ENCODE results near the gene AIF1L.
"Not testable (repeated sequence)": the region's sequence is repeated elsewhere in the genome, so short reads cannot be mapped to it uniquely, and the experiment has no call there.

Gene AIF1L

GRCh38 chr9:131148966-131149687 lies 52.8 kb downstream of the AIF1L start:
- no peak for TF ChIP-seq CTCF (IDR thresholded peaks at IDR 0.05; ENCODE audit: low read depth, low read length)
- Histone ChIP-seq H3K36me3 (peaks cover 99% of the 10 kb centered on the region), H3K27ac (no peak overlapping the region), H3K27me3 (ENCODE audit: insufficient read depth, low read depth, severe bottlenecking) (no peaks in the 10 kb centered on the region), H3K4me3 (ENCODE audit: low read depth, low read length) (no peak overlapping the region), H3K9me3 (ENCODE audit: severe bottlenecking) (no peaks in the 10 kb centered on the region)
- no peak for DNase-seq

- no peak overlapping the region for H3K27ac ChIP-seq
- DNase-seq, result no peak
Measured at GRCh38 chr9:131149688-131150053, 53.3 kb downstream of the AIF1L start.

GRCh38 chr9:131153595-131153994 lies 57.3 kb downstream of the AIF1L start:
- H3K9me3 ChIP-seq (ENCODE audit: severe bottlenecking), result no peaks in the 10 kb centered on the region
- no peak for TF ChIP-seq CTCF (IDR thresholded peaks at IDR 0.05; ENCODE audit: low read depth, low read length)
- no peaks in the 10 kb centered on the region for H3K27me3 ChIP-seq (ENCODE audit: insufficient read depth, low read depth, severe bottlenecking)
- peaks cover 92% of the 10 kb centered on the region for H3K36me3 ChIP-seq
- H3K27ac ChIP-seq, result no peak overlapping the region
- no peak for DNase-seq
- H3K4me3 ChIP-seq (ENCODE audit: low read depth, low read length), result no peak overlapping the region

More at GRCh38 chr9:131149688-131150053, 53.3 kb downstream of the AIF1L start:
- Histone ChIP-seq H3K36me3 (peaks cover 99% of the 10 kb centered on the region), H3K4me3 (ENCODE audit: low read depth, low read length) (no peak overlapping the region), H3K9me3 (ENCODE audit: severe bottlenecking) (no peaks in the 10 kb centered on the region), H3K27me3 (ENCODE audit: insufficient read depth, low read depth, severe bottlenecking) (no peaks in the 10 kb centered on the region)
- no peak for TF ChIP-seq CTCF (IDR thresholded peaks at IDR 0.05; ENCODE audit: low read depth, low read length)

- H3K36me3 ChIP-seq, result peaks cover 91% of the 10 kb centered on the region
- not testable (repeated sequence) for H3K4me3 ChIP-seq (ENCODE audit: low read depth, low read length); H3K27ac ChIP-seq; H3K9me3 ChIP-seq (ENCODE audit: severe bottlenecking); DNase-seq; H3K27me3 ChIP-seq (ENCODE audit: insufficient read depth, low read depth, severe bottlenecking)
Measured at GRCh38 chr9:131158673-131159072, 62.3 kb downstream of the AIF1L start.

- H3K9me3 ChIP-seq (ENCODE audit: severe bottlenecking), result no peaks in the 10 kb centered on the region
- H3K4me3 ChIP-seq (ENCODE audit: low read depth, low read length), result no peak overlapping the region
- H3K36me3 ChIP-seq, result peaks cover 93% of the 10 kb centered on the region
- no peak for TF ChIP-seq CTCF (IDR thresholded peaks at IDR 0.05; ENCODE audit: low read depth, low read length)
- no peak overlapping the region for H3K27ac ChIP-seq
- no peak for DNase-seq
- H3K27me3 ChIP-seq (ENCODE audit: insufficient read depth, low read depth, severe bottlenecking), result no peaks in the 10 kb centered on the region
Measured at GRCh38 chr9:131160416-131161112, 64.2 kb downstream of the AIF1L start.

GRCh38 chr9:131161585-131161984 lies 65.3 kb downstream of the AIF1L start:
- H3K36me3 ChIP-seq, result peaks cover 97% of the 10 kb centered on the region
- no peak overlapping the region for H3K4me3 ChIP-seq (ENCODE audit: low read depth, low read length)
- no peak for DNase-seq
- H3K27me3 ChIP-seq (ENCODE audit: insufficient read depth, low read depth, severe bottlenecking), result no peaks in the 10 kb centered on the region
- H3K27ac ChIP-seq, result no peak overlapping the region
- H3K9me3 ChIP-seq (ENCODE audit: severe bottlenecking), result no peaks in the 10 kb centered on the region
- TF ChIP-seq CTCF (IDR thresholded peaks at IDR 0.05; ENCODE audit: low read depth, low read length), result no peak
